IMR-90 (cell line): ENCODE data around the gene USP53. TPM values are rescaled to one million over a fixed set of nuclear protein-coding genes. Genes with fewer than 3 reads are reported as not detected.

Source experiments
- ATAC-seq: fragments of 200-7000 bp; cut with Tn5 transposase; 2 replicates; pipeline ENCODE4 v1.9.1; 2020; ENCODE audit warnings: low read depth, mild to moderate bottlenecking, moderate library complexity
- BruUV-seq: library from RNA; stranded (reverse); fragments of 400-500 nt; replicated peaks from 2 replicates; lab custom pipeline; 2021; lab: Mats Ljungman, UMichigan
- CTCF ChIA-PET: fragments of 300-600 bp; formaldehyde crosslinking; extraction: SDS; loops from one replicate; lab custom pipeline; 2021; ENCODE audit warnings: antibody characterized with exemption; lab: Yijun Ruan, JAX
- POLR2A ChIA-PET: fragments of 300-600 bp; sonication (Branson Sonifier 250); formaldehyde crosslinking; loops from one replicate; lab custom pipeline; 2022; ENCODE audit warnings: antibody characterized with exemption; ENCODE audit not compliant: unreplicated experiment; lab: Charles Lee
- DNase-seq: peaks from one replicate; pipeline ENCODE4 v3.0.0; 2013
- H2AFZ ChIP-seq: replicated peaks from 2 replicates; pipeline ENCODE3; 2013; ENCODE audit warnings: low read length, mild to moderate bottlenecking; ENCODE audit not compliant: poor library complexity
- H2AK5ac ChIP-seq: 2 replicates; pipeline ENCODE4 v1.6.1; 2013; ENCODE audit warnings: low read depth, low read length, inconsistent platforms
- H2AK9ac ChIP-seq: replicated peaks from 2 replicates; pipeline ENCODE3; 2013; ENCODE audit warnings: mild to moderate bottlenecking, low read depth, low read length, moderate library complexity; ENCODE audit not compliant: poor library complexity
- H2BK120ac ChIP-seq: 2 replicates; pipeline ENCODE4 v1.6.1; 2013; ENCODE audit warnings: low read depth, low read length, inconsistent platforms
- H2BK15ac ChIP-seq: 3 replicates; pipeline ENCODE4 v1.6.1; 2013; ENCODE audit warnings: low read depth, low read length, inconsistent platforms
- H2BK20ac ChIP-seq: 2 replicates; pipeline ENCODE4 v1.6.1; 2013; ENCODE audit warnings: low read depth, mild to moderate bottlenecking, inconsistent platforms, low read length, moderate library complexity
- H2BK5ac ChIP-seq: 2 replicates; pipeline ENCODE4 v1.6.1; 2013; ENCODE audit warnings: mild to moderate bottlenecking, low read depth, low read length, inconsistent platforms; ENCODE audit not compliant: poor library complexity, severe bottlenecking
- H3K14ac ChIP-seq: replicated peaks from 2 replicates; pipeline ENCODE4 v1.6.1; 2013; ENCODE audit warnings: low read depth, low read length, inconsistent platforms
- H3K18ac ChIP-seq: 2 replicates; pipeline ENCODE4 v1.6.1; 2013; ENCODE audit warnings: low read depth, low read length, control low read depth
- H3K23ac ChIP-seq: 2 replicates; pipeline ENCODE4 v1.6.1; 2013; ENCODE audit warnings: low read depth, low read length, inconsistent platforms
- H3K27ac ChIP-seq: 2 replicates; pipeline ENCODE4 v1.5.1; 2013; ENCODE audit warnings: mild to moderate bottlenecking, control low read depth, low read length; ENCODE audit not compliant: insufficient read depth
- H3K27me3 ChIP-seq: 2 replicates; pipeline ENCODE4 v1.6.1; 2013; ENCODE audit warnings: low read length; ENCODE audit not compliant: control insufficient read depth, insufficient read depth
- H3K36me3 ChIP-seq: 2 replicates; pipeline ENCODE4 v1.6.1; 2013; ENCODE audit warnings: low read length, mixed read lengths; ENCODE audit not compliant: control insufficient read depth, insufficient read depth
- H3K4ac ChIP-seq: 2 replicates; pipeline ENCODE4 v1.6.1; 2013; ENCODE audit warnings: low read depth, low read length, inconsistent platforms
- H3K4me1 ChIP-seq: 2 replicates; pipeline ENCODE4 v1.6.1; 2013; ENCODE audit warnings: low read length, mixed read lengths; ENCODE audit not compliant: control insufficient read depth, insufficient read depth
- H3K4me2 ChIP-seq: 2 replicates; pipeline ENCODE4 v1.6.1; 2013; ENCODE audit warnings: low read depth, mild to moderate bottlenecking, control low read depth, low read length, moderate library complexity
- H3K4me3 ChIP-seq: 2 replicates; pipeline ENCODE4 v1.5.1; 2013; ENCODE audit warnings: low read depth, mild to moderate bottlenecking, control low read depth, low read length, moderate library complexity; ENCODE audit not compliant: insufficient read depth
- H3K56ac ChIP-seq: 2 replicates; pipeline ENCODE4 v1.6.1; 2013; ENCODE audit warnings: low read length, inconsistent platforms; ENCODE audit not compliant: insufficient read depth; ENCODE audit errors: extremely low read depth
- H3K79me1 ChIP-seq, 2 experiments: 2 replicates each; pipeline ENCODE4 v1.6.1; 2013; ENCODE audit warnings: low read length in 2 of 2, inconsistent platforms in 1 of 2, low read depth in 1 of 2
- H3K9ac ChIP-seq: 2 replicates; pipeline ENCODE4 v1.6.1; 2013; ENCODE audit warnings: low read depth, low read length, control low read depth
- H3K9me1 ChIP-seq: 2 replicates; pipeline ENCODE4 v1.6.1; 2013; ENCODE audit warnings: low read length, inconsistent platforms; ENCODE audit not compliant: insufficient read depth
- H3K9me3 ChIP-seq: 2 replicates; pipeline ENCODE4 v1.6.1; 2013; ENCODE audit warnings: low read length; ENCODE audit not compliant: control insufficient read depth, insufficient read depth
- H4K20me1 ChIP-seq: 2 replicates; pipeline ENCODE4 v1.6.1; 2013; ENCODE audit warnings: low read length, inconsistent platforms; ENCODE audit not compliant: insufficient read depth
- H4K5ac ChIP-seq: 2 replicates; pipeline ENCODE4 v1.6.1; 2013; ENCODE audit warnings: mild to moderate bottlenecking, low read depth, low read length, control low read depth
- H4K8ac ChIP-seq, 2 experiments: 2 replicates each; pipeline ENCODE4 v1.6.1; 2013; ENCODE audit warnings: low read depth in 2 of 2, low read length in 2 of 2, control low read depth in 1 of 2, inconsistent platforms in 1 of 2
- H4K91ac ChIP-seq: 2 replicates; pipeline ENCODE4 v1.6.1; 2013; ENCODE audit warnings: low read depth, low read length, inconsistent platforms; ENCODE audit not compliant: insufficient read depth
- NFE2L2 ChIP-seq: fragments of 150-350 bp; IDR thresholded peaks from 2 replicates; pipeline ENCODE4 v1.6.1; 2016; ENCODE audit warnings: low read depth, mild to moderate bottlenecking, low read length
- RAD21 ChIP-seq: IDR thresholded peaks from 2 replicates; pipeline ENCODE4 v1.6.1; 2012; ENCODE audit warnings: low read length, improper control_type of control experiment
- RFX5 ChIP-seq: IDR thresholded peaks from 2 replicates; pipeline ENCODE4 v1.8.0; 2012; ENCODE audit warnings: low read depth, mild to moderate bottlenecking, low read length, moderate library complexity
- WGBS, 2 experiments: methylation state at CpG; one replicate each; pipeline versions ENCODE4 v1.1.5 to v1.1.7; 2013; ENCODE audit warnings: missing lambda C conversion rate in 2 of 2; ENCODE audit not compliant: insufficient read length in 1 of 2; ENCODE audit errors: extremely low coverage in 2 of 2; 5-methylcytosine and 5-hydroxymethylcytosine counted together
- dilution Hi-C: fragments of 300-500 bp; cut with HindIII; formaldehyde crosslinking; loops from one replicate; pipeline ENCODE4 v1.14.3; 2018; ENCODE audit warnings: low sequenced_read_pairs; ENCODE audit not compliant: unreplicated experiment
- in situ Hi-C: fragments of 300-500 bp; cut with MboI; formaldehyde crosslinking; loops from 3 replicates; pipeline ENCODE4 v1.14.3; 2019; ENCODE audit warnings: low sequenced_read_pairs, inconsistent platforms, mixed read lengths
- intact Hi-C: fragments of 100-400 bp; cut with micrococcal nuclease; formaldehyde crosslinking; loops from 2 replicates; pipeline ENCODE4 v1.10.0; 2022
- polyA plus RNA-seq, 3 experiments: library from polyadenylated mRNA; depleted of rRNA; stranded (reverse); fragments of >200 nt; gene quantifications; 2 replicates each; pipeline ENCODE4 v1.2.3, GENCODE V29; 2012; ENCODE audit warnings: low replicate concordance in 1 of 3
- total RNA-seq: library from RNA; depleted of rRNA; stranded (reverse); fragments of >200 nt; gene quantifications from 2 replicates; pipeline ENCODE4 v1.2.3, GENCODE V29; 2012
- TF ChIP-seq, protein P1 (sequence below): fragments of 150-350 bp; IDR thresholded peaks from 2 replicates; pipeline ENCODE4 v1.6.1; 2017; ENCODE audit warnings: mild to moderate bottlenecking, antibody characterized with exemption, low read length, low read depth

Gene USP53
- total and polyA plus RNA-seq, 2 of the 4 experiments (the other 2 are of a cell fraction), result 11.2 to 24.0 TPM

GRCh38 chr4:119238068-119238722 is 25.7 kb downstream of the USP53 start:
- Histone ChIP-seq H2BK5ac (no peak overlapping the region), H3K4ac (no peak overlapping the region), H3K14ac (0 out of 2 replicates have a peak overlapping the region, but pooled peaks have one; percentile 54), H2BK15ac (no peak overlapping the region), H3K4me3 (no peak overlapping the region), H3K9me1 (peaks cover 3% of the 10 kb centered on the region; the same call in 1 of the 2 replicates), H2BK20ac (peak overlapping the region; percentile 52; the same call in 1 of the 2 replicates), H3K23ac (no peak overlapping the region; the same call in 1 of the 2 replicates), H3K56ac (no peak overlapping the region), H4K91ac (no peak overlapping the region), H4K5ac (no peak overlapping the region), H3K18ac (no peak overlapping the region), H2AK5ac (no peak overlapping the region), H3K27me3 (no peaks in the 10 kb centered on the region), H2BK120ac (peak overlapping the region; percentile 15; the same call in 1 of the 2 replicates), H2AFZ (no peak overlapping the region), H3K9ac (no peak overlapping the region), H3K79me1 (peaks cover 21 to 38% of the 10 kb centered on the region in 2 experiments; a peak in 3 of 4 replicates), H4K8ac (no peak overlapping the region), H3K4me1 (peaks cover 6% of the 10 kb centered on the region), H3K27ac (no peak overlapping the region), H3K36me3 (peaks cover 8% of the 10 kb centered on the region), H4K20me1 (0 out of 2 replicates have a peak, but pooled peaks cover 3% of the 10 kb centered on the region), H2AK9ac (no peak overlapping the region), H3K9me3 (no peaks in the 10 kb centered on the region), H3K4me2 (no peak overlapping the region)
- ATAC-seq (no peak), DNase-seq (peak; percentile 20)
- BruUV-seq, result no TSS peak
- intact Hi-C loops (no loop called here), dilution Hi-C loops (no loop called here), in situ Hi-C loops (no loop called here)
- ChIA-PET POLR2A (no interaction called here), CTCF (no interaction called here)
- WGBS, 2 experiments, result no CpG with 5 or more reads among the region's 4 CpGs
- TF ChIP-seq RAD21 (no peak), RFX5 (no peak), NFE2L2 (no peak)
- TF ChIP-seq, protein P1, sequence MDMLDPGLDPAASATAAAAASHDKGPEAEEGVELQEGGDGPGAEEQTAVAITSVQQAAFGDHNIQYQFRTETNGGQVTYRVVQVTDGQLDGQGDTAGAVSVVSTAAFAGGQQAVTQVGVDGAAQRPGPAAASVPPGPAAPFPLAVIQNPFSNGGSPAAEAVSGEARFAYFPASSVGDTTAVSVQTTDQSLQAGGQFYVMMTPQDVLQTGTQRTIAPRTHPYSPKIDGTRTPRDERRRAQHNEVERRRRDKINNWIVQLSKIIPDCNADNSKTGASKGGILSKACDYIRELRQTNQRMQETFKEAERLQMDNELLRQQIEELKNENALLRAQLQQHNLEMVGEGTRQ, result no peak
